A673 (cell line): ENCODE data around the gene CUL9. TPM values are rescaled to one million over a fixed set of nuclear protein-coding genes. Genes with fewer than 3 reads are reported as not detected.

Source experiments
- BruUV-seq: library from RNA; stranded (reverse); fragments of 400-500 nt; replicated peaks from 2 replicates; lab custom pipeline; 2021; lab: Mats Ljungman, UMichigan
- CTCF ChIA-PET: fragments of 300-600 bp; sonication (Branson Sonifier 250); formaldehyde crosslinking; loops from one replicate; lab custom pipeline; 2022; ENCODE audit warnings: antibody characterized with exemption; lab: Charles Lee
- POLR2A ChIA-PET: fragments of 300-600 bp; sonication (Branson Sonifier 250); formaldehyde crosslinking; loops from one replicate; lab custom pipeline; 2022; ENCODE audit warnings: antibody characterized with exemption; ENCODE audit not compliant: low non-redundant PET; lab: Charles Lee
- DNase-seq: peaks from one replicate; pipeline ENCODE4 v3.0.0-alpha.2; 2015; ENCODE audit warnings: low spot score
- H3K27ac ChIP-seq: fragments of 200-600 bp; sonication (generic); 2 replicates; pipeline ENCODE4 v1.5.1; 2016; ENCODE audit warnings: mixed run types, low read depth, mild to moderate bottlenecking, mixed read lengths, antibody characterized with exemption, low read length; ENCODE audit not compliant: poor library complexity, severe bottlenecking
- H3K27me3 ChIP-seq: fragments of 200-600 bp; sonication (generic); replicated peaks from 2 replicates; pipeline ENCODE4 v1.6.1; 2017; ENCODE audit warnings: mixed run types, low read depth, mild to moderate bottlenecking, mixed read lengths, antibody characterized with exemption, low read length; ENCODE audit not compliant: insufficient read depth, poor library complexity
- H3K36me3 ChIP-seq: fragments of 200-600 bp; sonication (generic); 2 replicates; pipeline ENCODE4 v1.6.1; 2016; ENCODE audit warnings: mixed run types, mild to moderate bottlenecking, mixed read lengths, antibody characterized with exemption, low read length; ENCODE audit not compliant: insufficient read depth, poor library complexity, severe bottlenecking
- H3K4me1 ChIP-seq: fragments of 200-600 bp; sonication (generic); 2 replicates; pipeline ENCODE4 v1.6.1; 2017; ENCODE audit warnings: mixed run types, mild to moderate bottlenecking, mixed read lengths, antibody characterized with exemption, low read length; ENCODE audit not compliant: insufficient read depth, poor library complexity, severe bottlenecking
- H3K4me3 ChIP-seq: fragments of 200-600 bp; sonication (generic); 2 replicates; pipeline ENCODE4 v1.5.1; 2016; ENCODE audit warnings: low read depth, mixed run types, mild to moderate bottlenecking, mixed read lengths, low read length; ENCODE audit not compliant: poor library complexity, severe bottlenecking
- H3K9me3 ChIP-seq: fragments of 200-600 bp; sonication (generic); 2 replicates; pipeline ENCODE4 v1.6.1; 2016; ENCODE audit warnings: mixed run types, low read depth, mild to moderate bottlenecking, mixed read lengths, antibody characterized with exemption, low read length; ENCODE audit not compliant: poor library complexity, severe bottlenecking
- CTCF ChIP-seq: fragments of 300-800, 200-600 bp; sonication (generic); conservative IDR thresholded peaks from 2 replicates; pipeline ENCODE4 v1.5.1; 2017; ENCODE audit warnings: low read depth, mild to moderate bottlenecking, antibody characterized with exemption, low read length, moderate library complexity, mixed read lengths
- EZH2 ChIP-seq: fragments of 200-600 bp; sonication (generic); IDR thresholded peaks from 2 replicates; pipeline ENCODE4 v1.6.1; 2017; ENCODE audit warnings: borderline replicate concordance, low read depth, mild to moderate bottlenecking, mixed read lengths, antibody characterized with exemption, low read length; ENCODE audit not compliant: poor library complexity, severe bottlenecking
- intact Hi-C: fragments of 100-400 bp; cut with micrococcal nuclease; formaldehyde crosslinking; loops from one replicate; pipeline ENCODE4 v1.10.0; 2022; ENCODE audit not compliant: unreplicated experiment
- total RNA-seq: library from RNA; stranded (reverse); gene quantifications from 2 replicates; pipeline ENCODE4 v1.2.3, GENCODE V29; 2021

CUL9 gene
- total RNA-seq, 1 experiment from 2014 or later: 38.7 TPM

- Histone ChIP-seq H3K36me3 (no peaks in the 10 kb centered on the region), H3K9me3 (peaks cover 3% of the 10 kb centered on the region), H3K4me1 (peaks cover 6% of the 10 kb centered on the region), H3K27ac (no peak overlapping the region), H3K27me3 (peaks cover 63% of the 10 kb centered on the region), H3K4me3 (no peak overlapping the region)
- POLR2A ChIA-PET: no interaction called here
- no peak for DNase-seq
- TF ChIP-seq EZH2: peak; percentile 73
- no peak for TF ChIP-seq CTCF
- intact Hi-C loops: no loop called here
- no TSS peak for BruUV-seq
- CTCF ChIA-PET: no interaction called here
Observed at GRCh38 chr6:43243664-43244321, 61.8 kb downstream of the CUL9 start.

GRCh38 chr6:43246301-43247113, 64.5 kb downstream of the CUL9 start:
- TF ChIP-seq EZH2 (no peak), CTCF (no peak)
- Histone ChIP-seq H3K9me3 (no peaks in the 10 kb centered on the region), H3K27ac (no peak overlapping the region), H3K36me3 (no peaks in the 10 kb centered on the region), H3K27me3 (peaks cover 47% of the 10 kb centered on the region), H3K4me3 (peak overlapping the region; percentile 54), H3K4me1 (peaks cover 6% of the 10 kb centered on the region)
- ChIA-PET POLR2A (no interaction called here), CTCF (interaction anchor here (1.2 kb wide), 1 partner anchor 18 kb away, joined by 3 read pairs; the partner anchor contains the start of gene DNPH1)
- no TSS peak for BruUV-seq
- DNase-seq: no peak
- intact Hi-C loops: no loop called here

GRCh38 chr6:43247114-43247999, 65.4 kb downstream of the CUL9 start:
- no peaks in the 10 kb centered on the region for H3K9me3 ChIP-seq
- DNase-seq: peak; percentile 88
- no TSS peak for BruUV-seq
- no peaks in the 10 kb centered on the region for H3K36me3 ChIP-seq
- TF ChIP-seq CTCF (no peak), EZH2 (no peak)
- ChIA-PET CTCF (interaction anchor here (1.2 kb wide), 1 partner anchor 18 kb away, joined by 3 read pairs; the partner anchor contains the start of gene DNPH1), POLR2A (no interaction called here)
- peak overlapping the region; percentile 54 for H3K4me3 ChIP-seq
- H3K27ac ChIP-seq: peak overlapping the region; percentile 17
- intact Hi-C loops: no loop called here
- H3K27me3 ChIP-seq: peaks cover 39% of the 10 kb centered on the region
- peaks cover 11% of the 10 kb centered on the region for H3K4me1 ChIP-seq
